HEK293T (cell line): Measurements from ENCODE around the gene MID1.

ENCODE experiments used
- CTCF ChIA-PET: fragments of 350-600 bp; formaldehyde crosslinking; extraction: SDS; loops from one replicate; lab custom pipeline; 2021; ENCODE audit warnings: antibody characterized with exemption, inconsistent platforms; lab: Yijun Ruan, JAX
- POLR2A ChIA-PET: fragments of 350-600 bp; formaldehyde crosslinking; extraction: SDS; loops from one replicate; lab custom pipeline; 2020; ENCODE audit warnings: antibody characterized with exemption, inconsistent platforms; lab: Yijun Ruan, JAX
- DNase-seq: peaks from one replicate; pipeline ENCODE4 v3.0.0; 2012; ENCODE audit warnings: mixed read lengths; ENCODE audit errors: extremely low spot score
- ARNT ChIP-seq: fragments of 450-650 bp; IDR thresholded peaks from 2 replicates; pipeline ENCODE4 v1.6.1; 2017; ENCODE audit warnings: mild to moderate bottlenecking
- BHLHE40 ChIP-seq: fragments of 450-650 bp; IDR thresholded peaks from 2 replicates; pipeline ENCODE4 v1.6.1; 2016; ENCODE audit warnings: mild to moderate bottlenecking, moderate library complexity, borderline replicate concordance
- CTBP1 ChIP-seq: fragments of 450-650 bp; IDR thresholded peaks from 2 replicates; pipeline ENCODE4 v1.6.1; 2016; ENCODE audit warnings: borderline replicate concordance
- ELF4 ChIP-seq: fragments of 450-650 bp; IDR thresholded peaks from 2 replicates; pipeline ENCODE4 v1.6.1; 2017; ENCODE audit warnings: antibody characterized with exemption
- FOXA1 ChIP-seq: fragments of 450-650 bp; IDR thresholded peaks from 2 replicates; pipeline ENCODE4 v1.6.1; 2016; ENCODE audit warnings: mild to moderate bottlenecking
- FOXK2 ChIP-seq: fragments of 450-650 bp; IDR thresholded peaks from 2 replicates; pipeline ENCODE4 v1.6.1; 2016; ENCODE audit warnings: mild to moderate bottlenecking
- FOXM1 ChIP-seq: fragments of 450-650 bp; IDR thresholded peaks from 2 replicates; pipeline ENCODE4 v1.6.1; 2017; ENCODE audit warnings: mild to moderate bottlenecking, borderline replicate concordance
- HDGF ChIP-seq: fragments of 450-650 bp; IDR thresholded peaks from 2 replicates; pipeline ENCODE4 v1.6.1; 2017; ENCODE audit warnings: antibody characterized with exemption, borderline replicate concordance
- L3MBTL2 ChIP-seq: fragments of 450-650 bp; conservative IDR thresholded peaks from 2 replicates; pipeline ENCODE4 v1.6.1; 2016; ENCODE audit warnings: mild to moderate bottlenecking
- LEF1 ChIP-seq: fragments of 450-650 bp; IDR thresholded peaks from 2 replicates; pipeline ENCODE4 v1.6.1; 2017; ENCODE audit warnings: mild to moderate bottlenecking, borderline replicate concordance
- NFRKB ChIP-seq: fragments of 450-650 bp; IDR thresholded peaks from 2 replicates; pipeline ENCODE4 v1.6.1; 2016; ENCODE audit warnings: mild to moderate bottlenecking, moderate library complexity
- PKNOX1 ChIP-seq: fragments of 450-650 bp; IDR thresholded peaks from 2 replicates; pipeline ENCODE4 v1.6.1; 2016
- SP1 ChIP-seq: fragments of 450-650 bp; IDR thresholded peaks from 2 replicates; pipeline ENCODE4 v1.6.1; 2017
- SUZ12 ChIP-seq: fragments of 450-650 bp; IDR thresholded peaks from 2 replicates; pipeline ENCODE4 v1.6.1; 2016; ENCODE audit warnings: mild to moderate bottlenecking
- TARDBP ChIP-seq: fragments of 450-650 bp; IDR thresholded peaks from 2 replicates; pipeline ENCODE4 v1.6.1; 2016
- ZNF384 ChIP-seq: fragments of 450-650 bp; IDR thresholded peaks from 2 replicates; pipeline ENCODE4 v1.6.1; 2016

Gene MID1

GRCh38 chrX:10502961-10503360 lies 117.4 kb downstream of the MID1 start:
- CTCF ChIA-PET = interaction anchor here (0.8 to 0.9 kb wide), 2 partner anchors 10 to 598 kb away, joined by 3 read pairs; no protein-coding TSS in a partner anchor
- DNase-seq = no peak
- POLR2A ChIA-PET = no interaction called here
- no peak for TF ChIP-seq BHLHE40
- no peak for TF ChIP-seq NFRKB
- no peak for TF ChIP-seq CTBP1

GRCh38 chrX:10501611-10502010 lies 118.8 kb downstream of the MID1 start:
- no peak for TF ChIP-seq TARDBP
- no peak for TF ChIP-seq ZNF384
- no peak for TF ChIP-seq FOXA1
- no peak for TF ChIP-seq FOXK2
- no peak for TF ChIP-seq ARNT
- TF ChIP-seq HDGF = no peak
- no peak for TF ChIP-seq ELF4
- no peak for TF ChIP-seq NFRKB
- no peak for TF ChIP-seq SP1
- no peak for TF ChIP-seq BHLHE40
- no peak for TF ChIP-seq CTBP1
- ChIA-PET POLR2A (no interaction called here), CTCF (no interaction called here)
- DNase-seq = no peak

GRCh38 chrX:10496345-10496965 lies 123.9 kb downstream of the MID1 start:
- ChIA-PET POLR2A (no interaction called here), CTCF (no interaction called here)
- DNase-seq = no peak
- TF ChIP-seq TARDBP (no peak), FOXA1 (no peak), BHLHE40 (no peak), NFRKB (no peak), ARNT (no peak), CTBP1 (no peak), FOXK2 (no peak)

GRCh38 chrX:10495677-10496076 lies 124.7 kb downstream of the MID1 start:
- CTCF ChIA-PET = no interaction called here
- POLR2A ChIA-PET = no interaction called here
- no peak for DNase-seq
- TF ChIP-seq ZNF384 (no peak), NFRKB (no peak), PKNOX1 (no peak), FOXK2 (no peak), FOXA1 (no peak), SUZ12 (no peak), ARNT (no peak), CTBP1 (no peak)

GRCh38 chrX:10492250-10492649 lies 128.1 kb downstream of the MID1 start:
- no peak for TF ChIP-seq TARDBP
- no peak for TF ChIP-seq HDGF
- TF ChIP-seq NFRKB = no peak
- no peak for TF ChIP-seq SUZ12
- TF ChIP-seq ZNF384 = no peak
- no peak for TF ChIP-seq L3MBTL2
- TF ChIP-seq ARNT = no peak
- TF ChIP-seq BHLHE40 = no peak
- TF ChIP-seq SP1 = no peak
- TF ChIP-seq ELF4 = no peak
- TF ChIP-seq PKNOX1 = no peak
- no peak for TF ChIP-seq LEF1
- TF ChIP-seq FOXA1 = no peak
- DNase-seq = no peak
- POLR2A ChIA-PET = no interaction called here
- CTCF ChIA-PET = interaction anchor here (1.1 kb wide), 1 partner anchor 11 kb away, joined by 3 read pairs; no protein-coding TSS in a partner anchor

- ChIA-PET POLR2A (no interaction called here), CTCF (no interaction called here)
- DNase-seq = no peak
- TF ChIP-seq ARNT = no peak
- no peak for TF ChIP-seq CTBP1
- no peak for TF ChIP-seq BHLHE40
- no peak for TF ChIP-seq FOXM1
- TF ChIP-seq TARDBP = no peak
- no peak for TF ChIP-seq PKNOX1
- TF ChIP-seq ELF4 = no peak
- no peak for TF ChIP-seq FOXA1
- no peak for TF ChIP-seq NFRKB
- TF ChIP-seq FOXK2 = no peak
- TF ChIP-seq LEF1 = no peak
- no peak for TF ChIP-seq SP1
- TF ChIP-seq SUZ12 = no peak
- TF ChIP-seq HDGF = no peak
- TF ChIP-seq ZNF384 = no peak
Observed at GRCh38 chrX:10486373-10486772, 134.0 kb downstream of the MID1 start.

GRCh38 chrX:10485326-10485725 lies 135.1 kb downstream of the MID1 start:
- TF ChIP-seq LEF1 (no peak), FOXM1 (no peak), ELF4 (no peak), ZNF384 (no peak), L3MBTL2 (no peak), HDGF (no peak), PKNOX1 (no peak), ARNT (no peak), FOXK2 (no peak), TARDBP (no peak), NFRKB (no peak), CTBP1 (no peak), SP1 (no peak), BHLHE40 (no peak), FOXA1 (no peak), SUZ12 (no peak)
- POLR2A ChIA-PET = interaction anchor here (0.8 kb wide), 1 partner anchor 1272 kb away, joined by 3 read pairs; no protein-coding TSS in a partner anchor
- CTCF ChIA-PET = no interaction called here
- no peak for DNase-seq
